GM12878 (cell line): Measurements from ENCODE around the gene LRRC37B.

ENCODE experiments used
- CBX3 ChIP-seq: fragments of 200-600 bp; sonication (generic); IDR thresholded peaks from 2 replicates; pipeline ENCODE4 v1.6.1; 2016; ENCODE audit warnings: low read depth, borderline replicate concordance
- CBX5 ChIP-seq: sonication (generic); IDR thresholded peaks from 2 replicates; pipeline ENCODE4 v1.6.1; 2016; ENCODE audit warnings: low read depth, moderate library complexity, mild to moderate bottlenecking, inconsistent platforms
- CHD2 ChIP-seq: IDR thresholded peaks from 2 replicates; pipeline ENCODE4 v1.6.1; 2011; ENCODE audit warnings: low read depth, low read length, improper control_type of control experiment, borderline replicate concordance
- CTCF ChIP-seq, 3 experiments: IDR thresholded peaks in 2 of 3; conservative IDR thresholded peaks in 1 of 3; 2 replicates each; pipeline ENCODE4 v1.5.1; 2011; ENCODE audit warnings: low read depth in 3 of 3, low read length in 3 of 3, mild to moderate bottlenecking in 3 of 3, control low read depth in 2 of 3, moderate library complexity in 2 of 3, inconsistent platforms in 1 of 3, mixed read lengths in 1 of 3; ENCODE audit not compliant: control insufficient read depth in 2 of 3, insufficient read depth in 1 of 3; ENCODE audit errors: extremely low read depth in 1 of 3
- ELK1 ChIP-seq: IDR thresholded peaks from 2 replicates; pipeline ENCODE4 v1.6.1; 2012; ENCODE audit warnings: low read depth, low read length, improper control_type of control experiment
- EZH2 ChIP-seq: IDR thresholded peaks from 2 replicates; pipeline ENCODE4 v1.6.1; 2012; ENCODE audit warnings: low read depth, mild to moderate bottlenecking, control low read depth, inconsistent platforms, low read length, borderline replicate concordance; ENCODE audit not compliant: control insufficient read depth
- MAX ChIP-seq: IDR thresholded peaks from 2 replicates; pipeline ENCODE4 v1.6.1; 2012; ENCODE audit warnings: low read depth, low read length, improper control_type of control experiment
- MYB ChIP-seq: fragments of 150-350 bp; IDR thresholded peaks from 2 replicates; pipeline ENCODE4 v1.6.1; 2014; ENCODE audit warnings: mild to moderate bottlenecking, low read depth, low read length, borderline replicate concordance
- SP1 ChIP-seq: IDR thresholded peaks from one replicate; pipeline ENCODE4 v1.6.1; 2011; ENCODE audit warnings: low read depth, low read length
- SRF ChIP-seq, 2 experiments: IDR thresholded peaks; 2 replicates each; pipeline ENCODE4 v1.6.1; 2011; ENCODE audit warnings: low read depth in 2 of 2, low read length in 2 of 2, mild to moderate bottlenecking in 1 of 2, moderate library complexity in 1 of 2
- TAF1 ChIP-seq: IDR thresholded peaks from 2 replicates; pipeline ENCODE4 v1.6.1; 2011; ENCODE audit warnings: mild to moderate bottlenecking, low read depth, low read length, borderline replicate concordance
- TCF12 ChIP-seq: IDR thresholded peaks from 2 replicates; pipeline ENCODE4 v1.6.1; 2011; ENCODE audit warnings: low read depth, mild to moderate bottlenecking, low read length
- ZNF274 ChIP-seq: IDR thresholded peaks from one replicate; pipeline ENCODE4 v1.8.0; 2011; ENCODE audit not compliant: insufficient read length, insufficient read depth

- no peak for TF ChIP-seq ZNF274
- no peak for TF ChIP-seq MYB
- TF ChIP-seq EZH2, result no peak
- no peak for TF ChIP-seq SP1
- no peak for TF ChIP-seq CTCF (IDR thresholded peaks at IDR 0.05 in 2 of 3, conservative IDR thresholded peaks at IDR 0.05 in 1 of 3; ENCODE audit: control insufficient read depth in 2 of 3, extremely low read depth in 1 of 3, insufficient read depth in 1 of 3, low read depth in 3 of 3, low read length in 3 of 3)
- no peak for TF ChIP-seq TCF12
- TF ChIP-seq TAF1, result no peak
- no peak for TF ChIP-seq CHD2
- no peak for TF ChIP-seq ELK1
- no peak for TF ChIP-seq MAX
- no peak for TF ChIP-seq SRF (IDR thresholded peaks at IDR 0.05; ENCODE audit: low read depth in 2 of 2, low read length in 2 of 2)
- TF ChIP-seq CBX5, result no peak
- no peak for TF ChIP-seq CBX3
These were observed 498 bp downstream of the LRRC37B start for GRCh38 chr17:32007463-32008298.
